ENCODE measurements around the gene ZNF558.

Gene ZNF558

GRCh38 chr19:8831373-8831772 lies 731 bp downstream of the ZNF558 start:
- no peaks in the 10 kb centered on the region for H3K27me3 ChIP-seq (ENCODE audit: low read length)
- H3K36me3 ChIP-seq (ENCODE audit: low read length): no peaks in the 10 kb centered on the region
- no peak overlapping the region for H2AFZ ChIP-seq (ENCODE audit: low read depth, low read length, severe bottlenecking)
- H3K9me3 ChIP-seq (ENCODE audit: insufficient read depth, low read length): no peaks in the 10 kb centered on the region
- H3K27ac ChIP-seq (ENCODE audit: low read depth, low read length): no peak overlapping the region
- no peak overlapping the region for H3K4me3 ChIP-seq (ENCODE audit: insufficient read depth, low read length, poor library complexity, severe bottlenecking)
- H3K9ac ChIP-seq (ENCODE audit: low read length): no peak overlapping the region
- no peaks in the 10 kb centered on the region for H3K9me2 ChIP-seq (replicated peaks; ENCODE audit: insufficient read depth, low read length)
- H3F3A ChIP-seq (ENCODE audit: insufficient read depth): no peaks in the 10 kb centered on the region
- H4K20me1 ChIP-seq (ENCODE audit: low read depth, low read length): no peaks in the 10 kb centered on the region
- H3K4me2 ChIP-seq (ENCODE audit: low read depth, low read length, poor library complexity, severe bottlenecking): no peak overlapping the region
- no peaks in the 10 kb centered on the region for H3K79me2 ChIP-seq (ENCODE audit: insufficient read depth, low read length)
- TF ChIP-seq EZH2phosphoT487 (conservative IDR thresholded peaks at IDR 0.05; ENCODE audit: low read length): no peak
- no peak for TF ChIP-seq CTCF (IDR thresholded peaks at IDR 0.05; ENCODE audit: insufficient read depth, low read length, poor library complexity, severe bottlenecking)

- H4K20me1 ChIP-seq (ENCODE audit: low read depth, low read length): no peaks in the 10 kb centered on the region
- H3K9me3 ChIP-seq (ENCODE audit: insufficient read depth, low read length): no peaks in the 10 kb centered on the region
- no peaks in the 10 kb centered on the region for H3K9me2 ChIP-seq (replicated peaks; ENCODE audit: insufficient read depth, low read length)
- H3K36me3 ChIP-seq (ENCODE audit: low read length): no peaks in the 10 kb centered on the region
- H3K27ac ChIP-seq (ENCODE audit: low read depth, low read length): no peak overlapping the region
- no peaks in the 10 kb centered on the region for H3K79me2 ChIP-seq (ENCODE audit: insufficient read depth, low read length)
- H3K27me3 ChIP-seq (ENCODE audit: low read length): no peaks in the 10 kb centered on the region
- no peaks in the 10 kb centered on the region for H3F3A ChIP-seq (ENCODE audit: insufficient read depth)
- H3K9ac ChIP-seq (ENCODE audit: low read length): no peak overlapping the region
- TF ChIP-seq EZH2phosphoT487 (conservative IDR thresholded peaks at IDR 0.05; ENCODE audit: low read length): no peak
- no peak for TF ChIP-seq CTCF (IDR thresholded peaks at IDR 0.05; ENCODE audit: insufficient read depth, low read length, poor library complexity, severe bottlenecking)
- no peak overlapping the region for H3K4me3 ChIP-seq (ENCODE audit: insufficient read depth, low read length, poor library complexity, severe bottlenecking)
- no peak overlapping the region for H2AFZ ChIP-seq (ENCODE audit: low read depth, low read length, severe bottlenecking)
- no peak overlapping the region for H3K4me2 ChIP-seq (ENCODE audit: low read depth, low read length, poor library complexity, severe bottlenecking)
These were observed 4.8 kb downstream of the ZNF558 start for GRCh38 chr19:8827277-8827676.

GRCh38 chr19:8826371-8826770 lies 5.7 kb downstream of the ZNF558 start:
- Histone ChIP-seq H2AFZ (ENCODE audit: low read depth, low read length, severe bottlenecking) (no peak overlapping the region), H3K79me2 (ENCODE audit: insufficient read depth, low read length) (no peaks in the 10 kb centered on the region), H3K4me3 (ENCODE audit: insufficient read depth, low read length, poor library complexity, severe bottlenecking) (no peak overlapping the region), H3K36me3 (ENCODE audit: low read length) (no peaks in the 10 kb centered on the region), H3F3A (ENCODE audit: insufficient read depth) (no peaks in the 10 kb centered on the region), H3K9ac (ENCODE audit: low read length) (no peak overlapping the region), H3K27me3 (ENCODE audit: low read length) (no peaks in the 10 kb centered on the region), H3K9me3 (ENCODE audit: insufficient read depth, low read length) (no peaks in the 10 kb centered on the region), H3K9me2 (replicated peaks; ENCODE audit: insufficient read depth, low read length) (no peaks in the 10 kb centered on the region), H4K20me1 (ENCODE audit: low read depth, low read length) (no peaks in the 10 kb centered on the region), H3K27ac (ENCODE audit: low read depth, low read length) (no peak overlapping the region), H3K4me2 (ENCODE audit: low read depth, low read length, poor library complexity, severe bottlenecking) (no peak overlapping the region)
- TF ChIP-seq EZH2phosphoT487 (conservative IDR thresholded peaks at IDR 0.05; ENCODE audit: low read length): no peak
- TF ChIP-seq CTCF (IDR thresholded peaks at IDR 0.05; ENCODE audit: insufficient read depth, low read length, poor library complexity, severe bottlenecking): no peak

All from SU-DHL-6 (cell line).